Measurements from ENCODE around the gene MED12L. TPM values are rescaled to one million over a fixed set of nuclear protein-coding genes. Genes with fewer than 3 reads are reported as not detected.

MED12L gene
- total RNA-seq, 1 experiment from 2014 or later: 14.9 TPM

- H2BK20ac ChIP-seq (ENCODE audit: low read depth, low read length, poor library complexity, severe bottlenecking): no peak overlapping the region
- H3K4me1 ChIP-seq (ENCODE audit: insufficient read depth, low read length): no peaks in the 10 kb centered on the region
- WGBS (ENCODE audit: extremely low coverage, insufficient read length, low lambda C conversion rate): no CpG with 5 or more reads among the region's 3 CpGs
- H4K8ac ChIP-seq (replicated peaks; ENCODE audit: insufficient read length, low read depth, low read length): no peak overlapping the region
- peak overlapping the region in 1 of 3 experiments; percentile 9; a peak in 1 of 7 replicates for H3K27ac Mint-ChIP-seq
- H2AFZ ChIP-seq (ENCODE audit: low read length): no peak overlapping the region
- no peak overlapping the region for H3K4me2 ChIP-seq (ENCODE audit: insufficient read depth, insufficient read length, low read length)
- DNase-seq: no peak
- H3K9me3 ChIP-seq (ENCODE audit: control insufficient read depth, low read depth, low read length): no peaks in the 10 kb centered on the region
- H3K4ac ChIP-seq (ENCODE audit: low read depth, low read length): no peak overlapping the region
- TF ChIP-seq CTCF (conservative IDR thresholded peaks at IDR 0.05): no peak
- H3K14ac ChIP-seq (ENCODE audit: insufficient read depth, low read length): no peak overlapping the region
- H2BK120ac ChIP-seq (ENCODE audit: low read depth, low read length, poor library complexity, severe bottlenecking): no peak overlapping the region
- H4K5ac ChIP-seq (ENCODE audit: insufficient read length, low read depth, low read length): no peak overlapping the region
- peaks cover 0 to 4% (median 3%) of the 10 kb centered on the region in 3 experiments; a peak in 3 of 7 replicates for H3K36me3 Mint-ChIP-seq (ENCODE audit: insufficient read depth in 1 of 3, low read depth in 3 of 3)
- H2BK12ac ChIP-seq (ENCODE audit: insufficient read length, low read depth, low read length): no peak overlapping the region
- no peaks in the 10 kb centered on the region for H3K79me2 ChIP-seq (ENCODE audit: insufficient read depth, low read length)
- H2BK5ac ChIP-seq (ENCODE audit: insufficient read length, low read length): no peak overlapping the region
- H3K56ac ChIP-seq (ENCODE audit: insufficient read length, low read depth, low read length): no peak overlapping the region
- H3K9me3 Mint-ChIP-seq: no peaks in the 10 kb centered on the region
- no peaks in the 10 kb centered on the region for H3K27me3 Mint-ChIP-seq (ENCODE audit: low read depth)
- no peaks in the 10 kb centered on the region for H3K79me1 ChIP-seq (ENCODE audit: insufficient read depth, low read depth, low read length, poor library complexity, severe bottlenecking)
- no peak overlapping the region for H2BK15ac ChIP-seq (ENCODE audit: low read depth, low read length)
- H3K4me1 Mint-ChIP-seq: no peaks in the 10 kb centered on the region
- no peak overlapping the region for H3K27ac ChIP-seq (ENCODE audit: insufficient read length, low read depth, low read length)
- H3K27me3 ChIP-seq (ENCODE audit: insufficient read depth, low read length): no peaks in the 10 kb centered on the region
- no peak overlapping the region for H3T11ph ChIP-seq (ENCODE audit: low read length)
- H3K23ac ChIP-seq (ENCODE audit: insufficient read length, low read depth, low read length): no peak overlapping the region
- no peak overlapping the region for H3K9ac ChIP-seq (ENCODE audit: extremely low read depth, insufficient read length, low read length)
- no peaks in the 10 kb centered on the region for H4K20me1 ChIP-seq (ENCODE audit: control insufficient read depth, insufficient read depth, insufficient read length)
- no peak overlapping the region for H4K91ac ChIP-seq (ENCODE audit: insufficient read length, low read depth, low read length)
- no peaks in the 10 kb centered on the region for H3K23me2 ChIP-seq (ENCODE audit: insufficient read length, low read depth, low read length, poor library complexity, severe bottlenecking)
- H2AK5ac ChIP-seq (ENCODE audit: insufficient read length, low read length): no peak overlapping the region
- no peak overlapping the region for H3K18ac ChIP-seq (ENCODE audit: insufficient read length, low read depth, low read length)
- H3K4me3 Mint-ChIP-seq: no peak overlapping the region
Measured at GRCh38 chr3:151259664-151260063, 174.2 kb downstream of the MED12L start.

Measured in H9 (cell line).